Activated B cell treated with CpG ODN at 0.5 μM for 24 hours (primary cell): ENCODE data around the gene PPP1R12A. TPM values are rescaled to one million over a fixed set of nuclear protein-coding genes. Genes with fewer than 3 reads are reported as not detected.

ENCODE experiments used
- ATAC-seq: fragments of 200-7000 bp; cut with Tn5 transposase; one replicate; pipeline ENCODE4 v1.10.0; 2021; ENCODE audit warnings: low read depth, mild to moderate bottlenecking, moderate library complexity
- CTCF ChIA-PET: fragments of 350-600 bp; sonication (Branson Sonifier 250); formaldehyde crosslinking; loops from one replicate; lab custom pipeline; 2021; ENCODE audit warnings: antibody characterized with exemption; lab: Charles Lee
- POLR2A ChIA-PET: fragments of 350-600 bp; sonication (Branson Sonifier 250); formaldehyde crosslinking; loops from one replicate; lab custom pipeline; 2021; ENCODE audit warnings: antibody characterized with exemption; lab: Charles Lee
- DNase-seq: peaks from one replicate; pipeline ENCODE4 v3.0.0; 2022
- H3K27ac Mint-ChIP-seq: one replicate; pipeline ENCODE4 v1.8.0; 2020; ENCODE audit warnings: mixed read lengths
- H3K27me3 Mint-ChIP-seq: one replicate; pipeline ENCODE4 v1.8.0; 2021; ENCODE audit warnings: mixed read lengths
- H3K36me3 Mint-ChIP-seq: one replicate; pipeline ENCODE4 v1.8.0; 2021; ENCODE audit warnings: low read depth, mixed read lengths
- H3K4me1 Mint-ChIP-seq: one replicate; pipeline ENCODE4 v1.8.0; 2021; ENCODE audit warnings: mixed read lengths
- H3K4me3 Mint-ChIP-seq: one replicate; pipeline ENCODE4 v1.8.0; 2020; ENCODE audit warnings: mild to moderate bottlenecking, mixed read lengths
- H3K9me3 Mint-ChIP-seq: one replicate; pipeline ENCODE4 v1.8.0; 2020; ENCODE audit warnings: mixed read lengths
- CTCF ChIP-seq: fragments of 200-600 bp; IDR thresholded peaks from one replicate; pipeline ENCODE4 v1.8.0; 2022; ENCODE audit warnings: antibody characterized with exemption, mild to moderate bottlenecking
- intact Hi-C: fragments of 100-400 bp; cut with micrococcal nuclease; formaldehyde crosslinking; loops from one replicate; pipeline ENCODE4 v1.15.1; 2024
- total RNA-seq: library from RNA; stranded (reverse); gene quantifications from 2 replicates; pipeline ENCODE4 v1.2.3, GENCODE V29; 2022

PPP1R12A gene
- total RNA-seq, 1 donor from 2014 or later, result 90.4 TPM

GRCh38 chr12:79921786-79922185 lies 13.1 kb downstream of the PPP1R12A start:
- no peak overlapping the region for H3K27ac Mint-ChIP-seq
- no peak for TF ChIP-seq CTCF
- H3K9me3 Mint-ChIP-seq, result no peaks in the 10 kb centered on the region
- CTCF ChIA-PET, result no interaction called here
- ATAC-seq (no peak), DNase-seq (no peak)
- peaks cover 4% of the 10 kb centered on the region for H3K36me3 Mint-ChIP-seq
- POLR2A ChIA-PET, result interaction anchor here (1.0 kb wide), 1 partner anchor 13 kb away, joined by 3 read pairs; no protein-coding TSS in a partner anchor
- H3K4me3 Mint-ChIP-seq, result no peak overlapping the region
- H3K27me3 Mint-ChIP-seq, result no peaks in the 10 kb centered on the region
- peaks cover 68% of the 10 kb centered on the region for H3K4me1 Mint-ChIP-seq
- intact Hi-C loops, result no loop called here

- Mint-ChIP-seq H3K27me3 (no peaks in the 10 kb centered on the region), H3K36me3 (peaks cover 7% of the 10 kb centered on the region), H3K9me3 (no peaks in the 10 kb centered on the region), H3K27ac (no peak overlapping the region), H3K4me1 (peaks cover 77% of the 10 kb centered on the region), H3K4me3 (no peak overlapping the region)
- POLR2A ChIA-PET, result interaction anchor here (1.0 kb wide), 1 partner anchor 12 kb away, joined by 3 read pairs; no protein-coding TSS in a partner anchor
- no peak for DNase-seq
- no peak for TF ChIP-seq CTCF
- CTCF ChIA-PET, result no interaction called here
- intact Hi-C loops, result no loop called here
- no peak for ATAC-seq
Measured at GRCh38 chr12:79920421-79921238, 14.3 kb downstream of the PPP1R12A start.

- Mint-ChIP-seq H3K36me3 (peaks cover 7% of the 10 kb centered on the region), H3K9me3 (no peaks in the 10 kb centered on the region), H3K27me3 (no peaks in the 10 kb centered on the region), H3K27ac (no peak overlapping the region), H3K4me3 (no peak overlapping the region), H3K4me1 (peaks cover 71% of the 10 kb centered on the region)
- ATAC-seq, result no peak
- intact Hi-C loops, result loop anchor here (2.0 kb wide), 1 partner anchor 19 kb away; no protein-coding TSS in a partner anchor
- CTCF ChIA-PET, result no interaction called here
- POLR2A ChIA-PET, result interaction anchor here (0.6 kb wide), 1 partner anchor 8 kb away, joined by 3 read pairs; no protein-coding TSS in a partner anchor
- TF ChIP-seq CTCF, result no peak
- no peak for DNase-seq
Measured at GRCh38 chr12:79919762-79920161, 15.1 kb downstream of the PPP1R12A start.

GRCh38 chr12:79916826-79917225 lies 18.1 kb downstream of the PPP1R12A start:
- ATAC-seq (no peak), DNase-seq (no peak)
- CTCF ChIA-PET, result no interaction called here
- TF ChIP-seq CTCF, result no peak
- peaks cover 76% of the 10 kb centered on the region for H3K4me1 Mint-ChIP-seq
- H3K27ac Mint-ChIP-seq, result no peak overlapping the region
- intact Hi-C loops, result no loop called here
- no peak overlapping the region for H3K4me3 Mint-ChIP-seq
- POLR2A ChIA-PET, result no interaction called here
- H3K36me3 Mint-ChIP-seq, result peaks cover 4% of the 10 kb centered on the region
- no peaks in the 10 kb centered on the region for H3K27me3 Mint-ChIP-seq
- no peaks in the 10 kb centered on the region for H3K9me3 Mint-ChIP-seq

- H3K4me1 Mint-ChIP-seq, result peaks cover 65% of the 10 kb centered on the region
- intact Hi-C loops, result no loop called here
- H3K4me3 Mint-ChIP-seq, result no peak overlapping the region
- peak overlapping the region; percentile 2 for H3K27ac Mint-ChIP-seq
- ATAC-seq (no peak), DNase-seq (no peak)
- peaks cover 4% of the 10 kb centered on the region for H3K36me3 Mint-ChIP-seq
- POLR2A ChIA-PET, result no interaction called here
- H3K27me3 Mint-ChIP-seq, result no peaks in the 10 kb centered on the region
- H3K9me3 Mint-ChIP-seq, result no peaks in the 10 kb centered on the region
- TF ChIP-seq CTCF, result no peak
- CTCF ChIA-PET, result no interaction called here
Measured at GRCh38 chr12:79911889-79912656, 22.8 kb downstream of the PPP1R12A start.
